ENCODE results near the gene ZNF454.

The ZNF454 gene

DNA sequence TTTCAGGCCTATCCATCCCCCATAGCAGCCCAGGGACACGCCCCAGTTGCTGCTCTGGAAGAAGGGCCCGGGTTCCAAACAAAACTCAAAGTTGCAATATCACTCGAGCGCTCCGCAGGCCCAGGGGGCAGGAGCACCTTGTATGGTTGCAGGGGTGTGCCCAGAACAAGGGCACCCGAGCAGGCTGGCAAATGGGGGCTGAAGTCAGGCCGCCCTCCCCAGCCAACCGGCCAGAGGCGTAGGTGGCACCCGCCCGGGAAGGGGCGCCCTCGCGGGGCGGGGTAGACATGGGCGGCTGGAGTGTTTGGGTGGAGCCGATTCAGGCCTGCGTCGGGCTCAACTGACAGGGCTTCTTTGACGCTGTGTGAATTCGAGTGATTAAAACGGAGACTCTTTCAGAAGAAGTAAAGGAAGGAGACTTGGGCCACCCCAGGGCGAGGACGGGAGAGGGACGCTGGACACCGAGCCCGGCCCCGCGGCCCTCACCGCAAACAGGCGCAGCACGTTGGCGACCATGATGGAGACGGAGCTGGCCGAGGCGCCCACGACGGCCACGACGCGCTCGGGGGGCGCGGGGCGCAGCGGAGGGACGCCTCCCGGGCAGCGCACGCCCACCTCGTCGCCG lies 53.1 kb downstream of the ZNF454 start:
- Histone ChIP-seq H3K4me1 (ENCODE audit: control insufficient read depth, insufficient read depth, low read length, unreplicated experiment) (no peaks in the 10 kb centered on the region), H3K36me3 (ENCODE audit: insufficient read depth, low read length) (no peaks in the 10 kb centered on the region), H3K27ac (ENCODE audit: low read depth, low read length) (no peak overlapping the region), H3K79me2 (ENCODE audit: control insufficient read depth, insufficient read depth, low read length, unreplicated experiment) (no peaks in the 10 kb centered on the region), H3K27me3 (ENCODE audit: insufficient read depth, low read length) (peaks cover 57% of the 10 kb centered on the region), H2AFZ (ENCODE audit: low read length, unreplicated experiment) (no peak overlapping the region), H3K4me3 (ENCODE audit: low read depth, low read length) (no peak overlapping the region)

DNA sequence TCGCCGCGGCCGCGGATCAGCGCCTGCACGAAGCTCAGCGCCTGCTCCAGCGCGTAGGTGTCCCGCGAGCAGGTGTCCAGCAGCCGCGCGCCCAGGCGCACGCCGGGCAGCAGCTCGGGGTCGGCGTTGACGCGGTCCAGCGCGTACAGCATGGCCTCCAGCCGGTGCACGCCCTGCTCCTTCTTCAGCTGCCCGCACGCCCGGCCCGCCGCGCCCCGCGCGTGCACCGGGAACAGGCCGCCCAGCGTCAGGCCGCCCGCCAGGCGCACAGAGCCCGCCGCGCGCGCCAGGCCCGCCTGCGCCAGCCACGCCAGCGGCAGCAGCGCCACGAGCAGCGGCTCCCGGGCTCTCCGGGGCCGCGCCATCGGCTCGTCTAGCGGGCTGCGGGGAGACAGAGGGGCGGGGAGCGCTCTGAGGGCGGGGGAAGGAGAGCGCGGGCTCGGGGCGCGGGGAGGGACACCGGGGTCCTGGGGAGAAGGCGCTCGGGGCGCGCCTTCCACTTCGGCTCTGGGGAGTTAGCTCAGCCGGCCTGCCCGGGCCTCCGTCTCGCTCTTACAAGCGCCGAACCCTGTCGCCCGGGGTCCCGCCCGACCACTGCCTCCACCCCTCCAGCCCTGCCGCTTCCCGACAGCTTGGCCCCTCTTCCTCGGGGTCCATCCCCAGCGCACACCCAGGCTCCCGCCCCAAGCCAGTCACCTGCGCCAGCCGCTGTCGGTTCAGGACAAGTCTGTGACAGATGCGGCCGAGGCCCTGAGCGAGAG lies 53.8 kb downstream of the ZNF454 start, which contains the start of gene GRM6:
Gene GRM6 (minus strand): TSS at position 741 of the 761 bp plus-strand sequence. CDS start 376 bp downstream, at position 365.
- Histone ChIP-seq H3K27me3 (ENCODE audit: insufficient read depth, low read length) (peaks cover 57% of the 10 kb centered on the region), H3K4me3 (ENCODE audit: low read depth, low read length) (peak within 1 kb of the TSS; percentile 40; the same call in 1 of the 2 replicates)

DNA sequence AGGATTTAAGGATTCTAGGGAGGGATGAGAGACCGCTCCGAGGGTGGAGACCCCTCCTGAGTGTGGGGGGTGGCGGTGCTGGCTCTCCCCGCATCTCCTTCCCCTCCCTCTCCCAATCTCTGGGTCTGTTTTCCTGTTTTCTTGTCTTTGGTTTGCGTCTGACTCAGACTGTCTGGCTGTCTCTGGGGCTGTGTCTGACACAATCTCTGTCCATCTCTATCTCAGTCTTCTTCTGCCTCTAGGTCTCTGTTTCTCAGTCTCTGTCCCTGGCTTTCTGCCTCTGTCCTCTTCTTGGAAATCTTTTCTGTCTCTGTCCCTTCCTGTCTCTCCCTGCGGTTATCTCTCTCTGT lies 54.3 kb downstream of the ZNF454 start:
- Histone ChIP-seq H3K4me1 (ENCODE audit: control insufficient read depth, insufficient read depth, low read length, unreplicated experiment) (no peaks in the 10 kb centered on the region), H3K36me3 (ENCODE audit: insufficient read depth, low read length) (no peaks in the 10 kb centered on the region), H2AFZ (ENCODE audit: low read length, unreplicated experiment) (no peak overlapping the region), H3K79me2 (ENCODE audit: control insufficient read depth, insufficient read depth, low read length, unreplicated experiment) (no peaks in the 10 kb centered on the region), H3K27me3 (ENCODE audit: insufficient read depth, low read length) (peaks cover 60% of the 10 kb centered on the region), H3K27ac (ENCODE audit: low read depth, low read length) (no peak overlapping the region), H3K4me3 (ENCODE audit: low read depth, low read length) (peak overlapping the region; percentile 40; the same call in 1 of the 2 replicates)

More for the DNA sequence above, 53.8 kb downstream of the ZNF454 start, which contains the start of gene GRM6:
- Histone ChIP-seq H3K79me2 (ENCODE audit: control insufficient read depth, insufficient read depth, low read length, unreplicated experiment) (no peaks in the 10 kb centered on the region), H3K27ac (ENCODE audit: low read depth, low read length) (no peak within 1 kb of the TSS), H2AFZ (ENCODE audit: low read length, unreplicated experiment) (no peak within 1 kb of the TSS), H3K36me3 (ENCODE audit: insufficient read depth, low read length) (no peaks in the 10 kb centered on the region), H3K4me1 (ENCODE audit: control insufficient read depth, insufficient read depth, low read length, unreplicated experiment) (no peaks in the 10 kb centered on the region)

DNA sequence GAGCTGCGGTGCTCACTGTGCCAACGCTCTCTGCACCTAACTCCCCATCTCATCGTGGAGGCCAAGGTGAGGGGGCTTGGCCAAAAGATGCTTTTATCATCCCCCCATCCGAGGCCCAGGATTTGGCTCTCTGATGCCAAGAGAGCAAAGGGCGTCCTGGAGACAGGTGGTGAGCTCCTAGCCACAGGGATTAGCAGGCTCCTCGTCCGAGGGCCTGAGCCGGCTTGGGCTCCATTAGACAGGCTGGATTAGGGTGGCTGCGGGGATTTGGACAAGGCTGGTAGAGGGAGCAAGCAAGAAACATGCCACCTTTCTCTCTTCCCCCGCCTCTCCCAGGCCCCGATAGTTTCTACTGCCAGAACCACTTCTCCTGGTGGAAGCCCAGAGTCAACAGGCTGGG lies 55.2 kb downstream of the ZNF454 start:
- Histone ChIP-seq H3K4me3 (ENCODE audit: low read depth, low read length) (no peak overlapping the region), H2AFZ (ENCODE audit: low read length, unreplicated experiment) (no peak overlapping the region), H3K79me2 (ENCODE audit: control insufficient read depth, insufficient read depth, low read length, unreplicated experiment) (no peaks in the 10 kb centered on the region), H3K27me3 (ENCODE audit: insufficient read depth, low read length) (peaks cover 66% of the 10 kb centered on the region), H3K4me1 (ENCODE audit: control insufficient read depth, insufficient read depth, low read length, unreplicated experiment) (no peaks in the 10 kb centered on the region), H3K36me3 (ENCODE audit: insufficient read depth, low read length) (no peaks in the 10 kb centered on the region), H3K27ac (ENCODE audit: low read depth, low read length) (no peak overlapping the region)

DNA sequence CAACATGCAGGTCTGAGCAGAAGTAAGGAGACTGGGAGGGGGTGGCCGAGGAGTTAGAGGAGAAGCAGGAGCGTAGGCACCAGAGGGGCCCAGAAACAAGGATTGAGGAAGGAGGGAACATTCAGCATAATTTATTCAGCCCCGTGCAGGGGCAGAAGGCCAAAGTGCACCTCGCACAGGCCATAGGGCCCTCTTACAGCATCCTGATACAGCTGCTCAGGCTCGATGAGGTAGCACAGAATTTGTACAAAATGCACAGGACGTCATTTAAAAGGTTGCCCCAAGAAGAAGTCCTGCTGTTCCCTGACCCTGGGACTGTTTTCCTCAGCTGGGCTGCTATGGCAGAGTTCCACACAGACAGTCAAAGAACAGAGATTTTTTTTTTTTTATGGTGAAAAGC lies 56.2 kb downstream of the ZNF454 start:
- H3K4me3 ChIP-seq (ENCODE audit: low read depth, low read length), result no peak overlapping the region
- H3K4me1 ChIP-seq (ENCODE audit: control insufficient read depth, insufficient read depth, low read length, unreplicated experiment), result no peaks in the 10 kb centered on the region
- peaks cover 63% of the 10 kb centered on the region for H3K27me3 ChIP-seq (ENCODE audit: insufficient read depth, low read length)
- H3K79me2 ChIP-seq (ENCODE audit: control insufficient read depth, insufficient read depth, low read length, unreplicated experiment), result no peaks in the 10 kb centered on the region
- no peaks in the 10 kb centered on the region for H3K36me3 ChIP-seq (ENCODE audit: insufficient read depth, low read length)
- H2AFZ ChIP-seq (ENCODE audit: low read length, unreplicated experiment), result no peak overlapping the region
- no peak overlapping the region for H3K27ac ChIP-seq (ENCODE audit: low read depth, low read length)

DNA sequence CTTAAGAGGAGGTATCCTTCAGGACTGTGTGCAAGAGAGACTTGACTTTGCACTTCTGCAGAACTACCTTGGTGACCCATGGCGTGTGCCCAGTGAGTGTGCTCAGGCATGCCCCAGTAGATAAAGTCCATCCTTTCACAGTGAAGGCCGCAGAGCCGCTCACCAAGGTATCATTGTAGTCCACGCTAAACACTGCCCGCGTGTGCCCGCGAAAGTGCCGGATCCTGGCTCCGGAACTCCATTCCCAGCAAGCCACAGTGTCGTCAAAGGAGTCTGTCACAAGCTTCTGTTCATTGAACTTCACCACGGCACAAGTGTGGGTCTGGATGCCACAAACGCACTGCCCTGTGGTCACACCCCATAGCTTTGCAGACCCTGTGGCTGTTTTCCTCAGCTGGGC lies 57.4 kb downstream of the ZNF454 start:
- Histone ChIP-seq H3K4me1 (ENCODE audit: control insufficient read depth, insufficient read depth, low read length, unreplicated experiment) (no peaks in the 10 kb centered on the region), H3K4me3 (ENCODE audit: low read depth, low read length) (no peak overlapping the region), H3K27me3 (ENCODE audit: insufficient read depth, low read length) (peaks cover 53% of the 10 kb centered on the region), H3K27ac (ENCODE audit: low read depth, low read length) (no peak overlapping the region), H3K36me3 (ENCODE audit: insufficient read depth, low read length) (no peaks in the 10 kb centered on the region), H3K79me2 (ENCODE audit: control insufficient read depth, insufficient read depth, low read length, unreplicated experiment) (no peaks in the 10 kb centered on the region), H2AFZ (ENCODE audit: low read length, unreplicated experiment) (no peak overlapping the region)

DNA sequence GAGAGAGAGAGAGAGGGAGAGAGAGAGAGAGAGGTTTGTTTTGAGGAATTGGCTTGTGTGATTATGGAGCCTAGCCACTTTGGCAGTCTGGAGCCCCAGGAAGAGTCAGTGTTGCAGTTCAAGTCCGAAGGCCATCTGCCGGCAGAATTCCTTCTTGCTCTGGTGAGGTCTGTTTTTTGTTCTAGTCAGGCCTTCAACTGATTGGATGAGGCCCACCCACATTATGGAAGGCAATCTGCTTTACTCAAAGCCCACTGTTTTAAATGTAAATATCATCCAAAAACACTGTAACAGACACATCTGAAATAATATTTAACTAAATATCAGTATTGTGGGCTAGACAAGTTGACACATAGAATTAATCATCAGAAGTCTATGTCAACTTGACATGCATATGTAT lies 65.6 kb downstream of the ZNF454 start:
- Histone ChIP-seq H3K79me2 (ENCODE audit: control insufficient read depth, insufficient read depth, low read length, unreplicated experiment) (no peaks in the 10 kb centered on the region), H3K4me3 (ENCODE audit: low read depth, low read length) (no peak overlapping the region), H3K36me3 (ENCODE audit: insufficient read depth, low read length) (no peaks in the 10 kb centered on the region), H3K27ac (ENCODE audit: low read depth, low read length) (no peak overlapping the region), H2AFZ (ENCODE audit: low read length, unreplicated experiment) (no peak overlapping the region), H3K4me1 (ENCODE audit: control insufficient read depth, insufficient read depth, low read length, unreplicated experiment) (no peaks in the 10 kb centered on the region), H3K27me3 (ENCODE audit: insufficient read depth, low read length) (peaks cover 13% of the 10 kb centered on the region)

DNA sequence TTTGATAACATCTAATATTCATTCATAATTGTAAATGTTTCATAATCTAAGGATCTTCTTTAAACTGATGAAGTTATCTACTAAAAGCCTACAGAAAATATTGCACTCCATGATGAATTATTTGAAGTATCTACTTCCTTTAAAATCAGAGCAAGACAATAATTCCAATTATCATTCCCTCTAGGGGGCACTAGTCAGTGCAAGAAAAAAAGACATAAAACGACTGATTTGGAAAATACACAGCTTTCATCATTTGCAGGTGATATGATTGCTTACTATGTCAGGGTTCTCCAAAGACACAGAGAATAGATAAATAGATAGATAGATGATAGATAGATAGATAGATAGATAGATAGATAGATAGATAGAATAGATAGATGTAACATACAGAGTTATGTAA lies 67.7 kb downstream of the ZNF454 start:
- H3K27ac ChIP-seq (ENCODE audit: low read depth, low read length), result no peak overlapping the region

More for the DNA sequence above, 67.7 kb downstream of the ZNF454 start:
- Histone ChIP-seq H3K36me3 (ENCODE audit: insufficient read depth, low read length) (no peaks in the 10 kb centered on the region), H2AFZ (ENCODE audit: low read length, unreplicated experiment) (no peak overlapping the region), H3K4me1 (ENCODE audit: control insufficient read depth, insufficient read depth, low read length, unreplicated experiment) (no peaks in the 10 kb centered on the region), H3K4me3 (ENCODE audit: low read depth, low read length) (no peak overlapping the region), H3K79me2 (ENCODE audit: control insufficient read depth, insufficient read depth, low read length, unreplicated experiment) (no peaks in the 10 kb centered on the region), H3K27me3 (ENCODE audit: insufficient read depth, low read length) (peaks cover 20% of the 10 kb centered on the region)
